GM21528 (cell line): ENCODE results near the gene MDK.

Experiments
- ATAC-seq: cut with Tn5 transposase; IDR thresholded peaks from one replicate; pipeline ENCODE4 v1.9.1; 2021; ENCODE audit warnings: mild to moderate bottlenecking, moderate library complexity; ENCODE audit not compliant: unreplicated experiment, low FRiP score

Gene MDK

GRCh38 chr11:46393231-46393616 lies 11.8 kb downstream of the MDK start:
- ATAC-seq: no peak

GRCh38 chr11:46393759-46394158 lies 12.3 kb downstream of the MDK start:
- ATAC-seq: no peak

GRCh38 chr11:46397526-46397925 lies 16.1 kb downstream of the MDK start:
- ATAC-seq: no peak

GRCh38 chr11:46402957-46403902 lies 21.8 kb downstream of the MDK start:
- ATAC-seq: no peak

- ATAC-seq: no peak
These were observed 23.1 kb downstream of the MDK start for GRCh38 chr11:46404476-46405017.

GRCh38 chr11:46407635-46408034 lies 26.2 kb downstream of the MDK start:
- no peak for ATAC-seq

- ATAC-seq: no peak
These were observed 27.0 kb downstream of the MDK start for GRCh38 chr11:46408407-46408986.

GRCh38 chr11:46410021-46410420 lies 28.6 kb downstream of the MDK start:
- ATAC-seq: no peak

- ATAC-seq: no peak
These were observed 32.4 kb downstream of the MDK start for GRCh38 chr11:46413760-46414465.

GRCh38 chr11:46414466-46414796 lies 33.0 kb downstream of the MDK start:
- ATAC-seq: no peak

- no peak for ATAC-seq
These were observed 33.4 kb downstream of the MDK start for GRCh38 chr11:46414879-46415278.

- no peak for ATAC-seq
These were observed 36.2 kb downstream of the MDK start for GRCh38 chr11:46417711-46418110.

GRCh38 chr11:46418751-46419150 lies 37.3 kb downstream of the MDK start:
- no peak for ATAC-seq

GRCh38 chr11:46420513-46420912 lies 39.0 kb downstream of the MDK start:
- ATAC-seq: no peak

GRCh38 chr11:46421257-46421880 lies 39.9 kb downstream of the MDK start:
- ATAC-seq: no peak

GRCh38 chr11:46422588-46422987 lies 41.1 kb downstream of the MDK start:
- no peak for ATAC-seq

GRCh38 chr11:46426233-46426991 lies 44.9 kb downstream of the MDK start:
- ATAC-seq: no peak

- ATAC-seq: no peak
These were observed 45.9 kb downstream of the MDK start for GRCh38 chr11:46427364-46427763.

- no peak for ATAC-seq
These were observed 48.2 kb downstream of the MDK start for GRCh38 chr11:46429717-46430116.

GRCh38 chr11:46431211-46431610 lies 49.7 kb downstream of the MDK start:
- no peak for ATAC-seq
